Ecto neural progenitor cell (in vitro differentiated cells): ENCODE results near the gene HMGA1.

Experiments
- DNase-seq: peaks from one replicate; pipeline ENCODE4 v3.0.0-alpha.2; 2018; ENCODE audit warnings: low spot score

Gene HMGA1

GRCh38 chr6:34292954-34293353 is 56.3 kb downstream of the HMGA1 start:
- no peak for DNase-seq

- no peak for DNase-seq
Observed at GRCh38 chr6:34295721-34296120, 59.0 kb downstream of the HMGA1 start.
